NB4 (cell line): ENCODE results near the gene ANO1.
"Not testable (repeated sequence)": the region's sequence is repeated elsewhere in the genome, so short reads cannot be mapped to it uniquely, and the experiment has no call there.

Experiments used
- DNase-seq: peaks from one replicate; pipeline ENCODE4 v3.0.0; 2010; ENCODE audit warnings: low read depth
- H3K4me3 ChIP-seq: one replicate; pipeline ENCODE4 v1.5.1; 2011; ENCODE audit warnings: mild to moderate bottlenecking, low read depth, low read length, moderate library complexity
- MYC ChIP-seq: IDR thresholded peaks from 2 replicates; pipeline ENCODE4 v1.6.1; 2011; ENCODE audit warnings: low read depth, low read length
- POLR2A ChIP-seq: IDR thresholded peaks from 2 replicates; pipeline ENCODE4 v1.6.1; 2011; ENCODE audit warnings: mild to moderate bottlenecking; ENCODE audit not compliant: insufficient read length; ENCODE audit errors: extremely low read depth
- TF ChIP-seq, protein P1 (sequence below): IDR thresholded peaks from 2 replicates; pipeline ENCODE4 v1.6.1; 2011; ENCODE audit warnings: low read depth, low read length
- TF ChIP-seq, protein P2 (sequence below): IDR thresholded peaks from one replicate; pipeline ENCODE4 v1.5.1; 2012; ENCODE audit warnings: low read depth, low read length

Gene ANO1

DNA sequence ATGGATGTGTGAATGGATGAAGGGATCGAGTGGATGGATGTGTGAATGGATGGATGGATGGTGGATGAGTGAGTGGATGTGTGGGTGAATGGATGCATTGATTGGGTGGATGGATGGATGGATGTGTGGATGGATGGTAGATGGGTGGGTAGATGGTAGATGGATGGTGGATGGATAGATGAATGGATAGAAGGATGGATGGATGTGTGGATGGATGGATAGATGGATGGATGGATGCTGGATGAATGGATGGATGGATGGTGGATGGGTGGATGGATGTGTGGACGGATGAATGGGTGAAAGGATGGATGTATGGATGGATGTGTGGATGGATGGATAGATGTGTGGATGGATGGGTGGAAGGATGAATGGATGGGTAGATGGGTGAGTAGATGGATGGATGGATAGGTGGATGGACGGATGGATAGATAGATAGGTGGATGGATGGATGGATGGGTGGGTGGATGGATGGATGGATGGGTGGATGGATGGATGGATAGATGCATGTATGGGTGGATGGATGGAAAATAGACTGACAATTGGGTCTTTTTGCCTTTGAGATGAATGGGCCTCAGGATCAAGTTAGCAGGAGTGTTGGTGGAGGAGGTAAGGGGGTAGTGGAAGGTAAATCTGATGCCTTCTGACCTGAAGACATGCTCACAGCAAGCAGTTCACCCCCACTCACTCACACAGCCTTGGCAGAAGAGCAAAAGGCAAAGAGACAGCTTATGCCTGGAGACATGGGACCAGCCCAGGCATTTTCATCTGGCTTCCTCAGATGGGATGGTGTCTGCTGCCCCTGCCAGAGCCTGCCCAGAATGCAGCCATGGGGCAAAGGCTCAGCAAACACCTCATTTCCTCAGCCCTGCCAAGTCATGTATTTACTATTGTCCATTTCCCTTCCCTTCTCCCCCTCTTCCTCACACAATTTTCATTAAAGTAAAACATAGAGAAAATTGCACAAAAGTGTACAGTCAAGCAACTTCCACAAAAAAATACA, 117.0 kb downstream of the ANO1 start:
- H3K4me3 ChIP-seq = no peak overlapping the region
- no peak for TF ChIP-seq POLR2A
- no peak for TF ChIP-seq MYC
- TF ChIP-seq, protein P1, sequence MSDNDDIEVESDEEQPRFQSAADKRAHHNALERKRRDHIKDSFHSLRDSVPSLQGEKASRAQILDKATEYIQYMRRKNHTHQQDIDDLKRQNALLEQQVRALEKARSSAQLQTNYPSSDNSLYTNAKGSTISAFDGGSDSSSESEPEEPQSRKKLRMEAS = no peak
- TF ChIP-seq, protein P2, sequence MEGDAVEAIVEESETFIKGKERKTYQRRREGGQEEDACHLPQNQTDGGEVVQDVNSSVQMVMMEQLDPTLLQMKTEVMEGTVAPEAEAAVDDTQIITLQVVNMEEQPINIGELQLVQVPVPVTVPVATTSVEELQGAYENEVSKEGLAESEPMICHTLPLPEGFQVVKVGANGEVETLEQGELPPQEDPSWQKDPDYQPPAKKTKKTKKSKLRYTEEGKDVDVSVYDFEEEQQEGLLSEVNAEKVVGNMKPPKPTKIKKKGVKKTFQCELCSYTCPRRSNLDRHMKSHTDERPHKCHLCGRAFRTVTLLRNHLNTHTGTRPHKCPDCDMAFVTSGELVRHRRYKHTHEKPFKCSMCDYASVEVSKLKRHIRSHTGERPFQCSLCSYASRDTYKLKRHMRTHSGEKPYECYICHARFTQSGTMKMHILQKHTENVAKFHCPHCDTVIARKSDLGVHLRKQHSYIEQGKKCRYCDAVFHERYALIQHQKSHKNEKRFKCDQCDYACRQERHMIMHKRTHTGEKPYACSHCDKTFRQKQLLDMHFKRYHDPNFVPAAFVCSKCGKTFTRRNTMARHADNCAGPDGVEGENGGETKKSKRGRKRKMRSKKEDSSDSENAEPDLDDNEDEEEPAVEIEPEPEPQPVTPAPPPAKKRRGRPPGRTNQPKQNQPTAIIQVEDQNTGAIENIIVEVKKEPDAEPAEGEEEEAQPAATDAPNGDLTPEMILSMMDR = no peak
- DNase-seq = no peak

DNA sequence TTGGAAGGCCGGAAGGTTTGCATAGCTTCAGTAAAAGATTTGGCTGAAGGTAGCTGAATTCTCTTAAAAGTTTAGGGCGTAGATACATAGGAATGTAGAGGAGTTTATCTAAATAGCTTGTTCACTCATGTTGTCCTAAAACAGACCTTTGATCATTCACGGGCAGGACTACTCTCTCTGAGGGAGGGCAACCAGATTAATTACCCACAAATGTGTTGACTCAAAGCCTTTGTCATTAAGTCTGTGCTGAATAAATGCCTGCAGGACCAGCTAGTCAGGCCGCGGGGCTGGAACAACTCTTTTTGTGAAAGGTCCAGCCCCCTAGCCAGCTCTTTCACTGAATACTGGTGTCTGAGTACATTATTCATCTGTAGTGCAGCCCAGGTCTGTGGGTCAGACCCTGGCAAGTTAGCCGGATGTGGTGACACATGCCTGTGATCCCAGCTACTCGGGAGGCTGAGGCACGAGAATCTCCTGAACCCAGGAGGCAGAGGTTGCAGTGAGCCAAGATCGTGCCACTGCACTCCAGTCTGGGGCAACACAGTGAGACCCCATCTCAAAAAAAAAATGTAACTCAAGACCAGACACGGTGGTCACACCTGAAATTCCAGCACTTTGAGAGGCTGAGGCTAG, 122.2 kb downstream of the ANO1 start:
- DNase-seq = no peak
- H3K4me3 ChIP-seq = no peak overlapping the region
- TF ChIP-seq POLR2A (no peak), MYC (no peak)
- TF ChIP-seq, protein P1 = no peak
- TF ChIP-seq, protein P2 = no peak

DNA sequence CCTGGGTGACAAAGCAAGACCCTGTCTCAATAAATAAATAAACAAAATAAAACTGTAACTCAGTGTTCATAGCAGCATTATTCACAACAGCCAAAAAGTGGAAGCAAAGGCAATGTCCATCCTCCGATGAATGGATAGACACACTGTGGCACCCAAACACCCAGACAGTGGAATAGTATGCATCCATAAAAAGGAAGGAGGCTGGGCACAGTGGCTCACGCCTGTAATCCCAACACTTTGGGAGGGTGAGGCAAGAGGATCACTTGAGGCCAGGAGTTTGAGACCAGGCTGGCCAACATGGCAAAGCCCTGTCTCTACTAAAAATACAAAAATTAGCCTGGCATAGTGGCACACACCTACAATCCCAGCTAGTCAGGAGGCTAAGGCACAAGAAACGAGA, 122.9 kb downstream of the ANO1 start:
- H3K4me3 ChIP-seq, DNase-seq: not testable (repeated sequence)

DNA sequence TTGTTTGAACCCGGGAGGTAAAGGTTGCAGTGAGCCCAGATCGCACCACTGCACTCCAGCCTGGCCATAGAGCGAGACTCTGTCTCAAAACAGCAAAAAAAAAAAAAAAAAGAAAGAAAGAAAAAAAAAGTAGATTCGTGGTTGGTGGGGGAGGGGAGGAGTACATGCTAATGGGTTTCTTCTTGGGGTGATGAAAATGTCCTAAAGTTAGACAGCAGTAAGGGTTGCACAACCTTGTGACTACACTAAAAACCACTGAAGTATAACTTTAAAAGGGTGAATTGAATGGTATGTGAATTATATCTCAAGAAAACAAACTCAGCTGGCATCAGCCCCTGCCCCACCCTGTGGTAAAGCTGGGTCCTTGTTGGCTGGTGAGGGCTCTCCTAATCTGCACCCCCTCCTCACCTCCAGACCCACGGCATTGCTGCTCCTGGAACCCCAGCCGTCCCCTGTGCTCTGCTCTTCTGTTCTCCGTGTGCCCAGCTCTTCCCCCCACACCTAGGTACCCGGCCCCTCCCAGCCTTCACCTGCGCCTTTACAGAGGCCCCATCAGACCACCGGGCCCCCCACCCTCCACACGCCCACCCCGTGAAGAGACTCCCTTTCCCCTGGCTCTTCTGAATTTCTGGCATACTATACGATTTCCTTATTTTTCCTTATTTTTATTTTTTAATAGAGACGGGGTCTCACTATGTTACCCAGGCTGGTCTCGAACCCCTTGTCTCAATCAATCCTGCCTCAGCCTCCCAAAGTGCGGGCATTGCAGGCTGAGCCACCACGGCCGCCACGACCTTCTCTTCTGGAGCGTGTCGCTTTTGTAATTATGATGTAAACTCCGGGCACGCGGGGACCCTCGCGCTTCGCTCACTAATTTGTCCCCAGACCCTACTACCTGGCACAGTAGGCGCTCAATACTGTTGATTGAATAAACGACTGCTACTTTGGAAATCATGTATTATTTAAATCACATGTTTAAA, 124.1 kb downstream of the ANO1 start:
- DNase-seq = peak; percentile 86
- peak overlapping the region; percentile 99 for H3K4me3 ChIP-seq
- TF ChIP-seq POLR2A (no peak), MYC (no peak)
- TF ChIP-seq, protein P1 = no peak; the same call in 1 of the 2 replicates

DNA sequence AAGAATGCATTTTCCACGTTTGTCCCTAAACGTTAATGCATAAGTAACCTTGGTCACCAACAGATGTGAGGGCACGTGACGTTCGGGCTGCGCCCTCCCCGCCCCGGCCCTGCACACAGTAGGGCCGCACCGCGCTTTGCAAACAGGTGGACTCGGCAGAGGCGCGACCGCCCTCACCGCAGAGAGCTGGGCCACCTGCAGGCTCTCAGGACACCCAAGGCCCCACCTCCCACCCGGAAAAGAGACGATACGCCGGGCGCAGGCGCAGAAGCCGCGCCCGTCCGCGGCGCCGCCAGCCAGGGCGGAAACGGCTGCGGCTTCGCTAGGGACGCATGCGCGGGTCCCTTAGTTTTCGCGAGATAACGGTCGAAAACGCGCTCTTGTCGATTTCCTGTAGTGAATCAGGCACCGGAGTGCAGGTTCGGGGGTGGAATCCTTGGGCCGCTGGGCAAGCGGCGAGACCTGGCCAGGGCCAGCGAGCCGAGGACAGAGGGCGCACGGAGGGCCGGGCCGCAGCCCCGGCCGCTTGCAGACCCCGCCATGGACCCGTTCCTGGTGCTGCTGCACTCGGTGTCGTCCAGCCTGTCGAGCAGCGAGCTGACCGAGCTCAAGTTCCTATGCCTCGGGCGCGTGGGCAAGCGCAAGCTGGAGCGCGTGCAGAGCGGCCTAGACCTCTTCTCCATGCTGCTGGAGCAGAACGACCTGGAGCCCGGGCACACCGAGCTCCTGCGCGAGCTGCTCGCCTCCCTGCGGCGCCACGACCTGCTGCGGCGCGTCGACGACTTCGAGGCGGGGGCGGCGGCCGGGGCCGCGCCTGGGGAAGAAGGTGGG, 125.0 kb downstream of the ANO1 start, which contains the start of gene FADD:
Gene FADD (plus strand): TSS at position 377 of the 831 bp plus-strand sequence. CDS start 164 bp downstream, at position 541.
- peak; percentile 95 for DNase-seq
- peak within 1 kb of the TSS; percentile 99 for H3K4me3 ChIP-seq
- TF ChIP-seq POLR2A (peak; percentile 94), MYC (peak; percentile 62)
- TF ChIP-seq, protein P2 = no peak
- TF ChIP-seq, protein P1 = peak; percentile 13; the same call in 1 of the 2 replicates
